Measurements from ENCODE around the gene CRACR2B.

- TF ChIP-seq CTCF (IDR thresholded peaks at IDR 0.05) (peak; percentile 25 to 81 (median 75)), POLR2AphosphoS5 (IDR thresholded peaks at IDR 0.05) (no peak), POLR2A (IDR thresholded peaks at IDR 0.05) (no peak)
These were observed 20.7 kb downstream of the CRACR2B start for GRCh38 chr11:848380-848931.
